AG04449 (cell line): ENCODE data around the gene VWC2L.

ENCODE experiments used
- CTCF ChIA-PET: fragments of 350-600 bp; formaldehyde crosslinking; extraction: SDS; loops from one replicate; lab custom pipeline; 2021; ENCODE audit warnings: antibody characterized with exemption; lab: Yijun Ruan, JAX
- POLR2A ChIA-PET: fragments of 400-600, 350-600 bp; formaldehyde crosslinking; extraction: SDS; loops from one replicate; lab custom pipeline; 2020; ENCODE audit warnings: antibody characterized with exemption, inconsistent platforms; lab: Yijun Ruan, JAX
- DNase-seq: peaks from one replicate; pipeline ENCODE4 v3.0.0-alpha.2; 2010; ENCODE audit warnings: low read depth, low spot score
- H3K4me3 ChIP-seq: 2 replicates; pipeline ENCODE4 v1.5.1; 2011; ENCODE audit warnings: low read depth, mild to moderate bottlenecking, control low read depth, low read length
- TF ChIP-seq, protein P1 (sequence below): IDR thresholded peaks from one replicate; pipeline ENCODE4 v1.5.1; 2011; ENCODE audit warnings: mild to moderate bottlenecking, moderate library complexity, low read length, control low read depth, inconsistent platforms; ENCODE audit not compliant: insufficient read depth; ENCODE audit errors: missing control alignments

Gene VWC2L

DNA sequence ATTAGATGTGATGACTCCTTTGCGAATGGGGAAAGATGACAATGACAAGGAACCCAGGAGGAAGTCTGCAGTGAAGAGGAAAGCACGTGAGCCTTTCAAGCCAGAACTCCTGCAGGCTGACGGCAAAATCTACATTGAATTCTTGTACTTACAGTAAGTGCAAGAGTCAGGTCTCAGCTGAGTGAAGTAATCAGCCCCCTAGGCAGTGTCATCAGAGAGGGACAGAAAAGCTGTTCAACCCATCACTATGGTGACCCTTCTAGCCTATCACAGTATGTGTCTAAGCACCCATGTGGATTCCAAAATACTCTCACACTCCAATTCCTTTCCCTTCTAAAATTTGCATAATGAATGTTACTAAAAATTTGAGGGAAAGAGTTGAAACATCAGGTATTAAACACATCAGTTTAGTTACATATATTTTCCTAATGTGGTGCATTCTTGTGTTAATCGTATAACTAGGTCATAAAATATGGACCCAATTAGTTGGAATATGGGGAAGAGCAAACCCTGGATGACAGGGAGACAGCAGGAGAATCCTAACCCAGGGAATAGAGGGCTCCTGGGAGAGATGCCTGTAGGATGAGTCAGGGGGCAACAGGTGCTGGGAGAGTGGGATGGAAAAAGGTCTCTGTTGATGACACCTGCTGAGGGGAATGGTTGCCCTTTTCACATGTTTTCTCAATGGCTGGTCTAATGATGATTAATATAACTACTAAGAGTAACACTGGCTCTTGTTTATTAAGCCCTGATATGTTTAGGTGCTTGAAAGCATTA, 39.5 kb downstream of the VWC2L start:
- no peak for DNase-seq
- no peak overlapping the region for H3K4me3 ChIP-seq
- TF ChIP-seq, protein P1, sequence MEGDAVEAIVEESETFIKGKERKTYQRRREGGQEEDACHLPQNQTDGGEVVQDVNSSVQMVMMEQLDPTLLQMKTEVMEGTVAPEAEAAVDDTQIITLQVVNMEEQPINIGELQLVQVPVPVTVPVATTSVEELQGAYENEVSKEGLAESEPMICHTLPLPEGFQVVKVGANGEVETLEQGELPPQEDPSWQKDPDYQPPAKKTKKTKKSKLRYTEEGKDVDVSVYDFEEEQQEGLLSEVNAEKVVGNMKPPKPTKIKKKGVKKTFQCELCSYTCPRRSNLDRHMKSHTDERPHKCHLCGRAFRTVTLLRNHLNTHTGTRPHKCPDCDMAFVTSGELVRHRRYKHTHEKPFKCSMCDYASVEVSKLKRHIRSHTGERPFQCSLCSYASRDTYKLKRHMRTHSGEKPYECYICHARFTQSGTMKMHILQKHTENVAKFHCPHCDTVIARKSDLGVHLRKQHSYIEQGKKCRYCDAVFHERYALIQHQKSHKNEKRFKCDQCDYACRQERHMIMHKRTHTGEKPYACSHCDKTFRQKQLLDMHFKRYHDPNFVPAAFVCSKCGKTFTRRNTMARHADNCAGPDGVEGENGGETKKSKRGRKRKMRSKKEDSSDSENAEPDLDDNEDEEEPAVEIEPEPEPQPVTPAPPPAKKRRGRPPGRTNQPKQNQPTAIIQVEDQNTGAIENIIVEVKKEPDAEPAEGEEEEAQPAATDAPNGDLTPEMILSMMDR, result no peak
- CTCF ChIA-PET, result no interaction called here
- POLR2A ChIA-PET, result no interaction called here

DNA sequence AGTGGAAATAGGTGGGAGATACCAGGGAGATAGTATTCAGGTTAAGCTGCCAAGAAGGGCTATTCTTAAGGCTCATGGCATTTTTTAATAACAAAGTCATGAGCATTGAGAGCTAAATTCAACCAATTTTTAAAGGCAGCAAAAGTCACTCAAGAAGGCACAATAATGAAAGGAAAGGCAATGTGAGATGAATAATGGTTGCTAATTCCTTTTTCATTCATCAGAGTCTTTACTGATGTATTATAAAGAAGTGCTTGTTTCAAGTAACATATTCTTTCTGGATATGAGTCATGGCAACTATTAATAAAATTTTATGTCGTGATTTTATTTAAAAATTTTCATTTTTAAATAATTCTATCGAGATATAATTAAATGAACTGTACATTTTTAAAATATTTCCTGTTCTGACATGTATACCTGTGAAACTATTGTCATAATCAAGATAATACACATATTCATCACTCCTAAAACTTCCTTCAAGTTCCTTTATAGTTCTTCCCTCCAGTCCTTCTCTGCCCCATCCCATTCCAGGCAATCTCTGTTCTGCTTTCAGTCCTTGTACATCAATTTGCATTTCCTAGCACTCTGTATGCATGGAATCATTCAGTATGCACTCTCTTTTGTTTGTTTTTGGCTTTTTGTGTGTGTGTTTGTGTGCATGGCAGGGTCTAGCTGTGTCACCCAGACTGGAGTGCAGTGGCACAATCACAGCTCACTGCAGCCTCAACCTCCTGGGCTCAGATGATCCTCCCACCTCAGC, 40.8 kb downstream of the VWC2L start:
- POLR2A ChIA-PET, result no interaction called here
- CTCF ChIA-PET, result no interaction called here
- DNase-seq, result no peak
- H3K4me3 ChIP-seq, result no peak overlapping the region
- TF ChIP-seq, protein P1, result no peak

DNA sequence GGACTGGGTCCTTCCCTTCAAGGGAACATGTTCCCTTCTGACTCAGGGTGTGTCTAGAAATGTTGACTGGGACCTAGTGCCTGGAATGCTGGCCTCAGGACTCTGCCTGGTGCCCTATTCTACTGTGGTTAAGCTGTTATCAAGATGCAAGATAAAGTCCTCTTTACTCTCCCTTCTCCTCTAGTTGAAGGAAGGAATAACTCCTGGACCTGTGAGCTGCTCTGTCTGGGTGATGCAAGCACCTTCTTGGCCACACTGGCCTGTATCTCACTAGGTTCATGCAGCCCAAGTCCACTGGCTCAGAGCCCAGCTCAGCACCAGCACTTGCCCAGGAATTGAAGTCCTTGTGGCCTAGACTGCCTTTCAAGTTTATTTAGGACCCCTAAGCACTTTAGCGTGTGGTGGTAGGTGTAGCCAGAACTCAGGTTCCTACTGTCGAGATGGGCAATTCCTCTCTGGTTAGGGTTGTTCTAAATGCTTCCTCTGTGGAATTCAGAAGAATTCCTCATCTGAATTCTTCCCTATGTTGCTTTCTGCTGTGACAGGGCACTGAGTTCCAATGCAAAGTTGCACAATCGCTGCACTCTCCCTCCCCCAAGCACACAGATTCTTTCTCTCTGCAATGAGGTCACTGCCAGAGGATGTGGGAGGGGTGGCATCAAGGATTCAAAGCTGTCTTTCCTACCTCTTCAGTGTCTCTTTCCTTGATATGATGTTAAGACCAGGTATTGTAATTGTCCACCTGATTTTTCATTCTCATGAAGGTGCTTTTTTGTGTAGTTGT, 54.7 kb downstream of the VWC2L start:
- ChIA-PET POLR2A (no interaction called here), CTCF (no interaction called here)
- DNase-seq, result peak; percentile 4
- TF ChIP-seq, protein P1, result no peak
- no peak overlapping the region for H3K4me3 ChIP-seq

DNA sequence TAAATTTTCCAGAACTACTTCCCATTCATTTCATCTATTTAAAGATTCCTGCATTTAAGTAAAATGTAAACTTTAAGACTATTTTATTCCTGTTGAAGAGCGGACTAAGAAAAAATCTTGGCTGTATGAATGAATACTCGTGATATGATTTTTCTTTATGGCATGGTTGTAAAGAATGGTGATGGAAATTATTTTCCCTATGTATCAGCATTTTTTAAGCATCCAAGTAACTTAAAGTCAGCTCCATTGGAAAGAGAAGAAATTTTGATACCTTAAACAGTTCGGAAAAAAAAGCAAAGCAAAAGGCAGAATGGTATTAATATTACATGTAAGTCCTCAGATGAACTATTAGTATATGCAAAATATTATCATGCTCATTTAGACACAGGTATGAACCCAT, 58.9 kb downstream of the VWC2L start:
- DNase-seq, result no peak
- CTCF ChIA-PET, result no interaction called here
- POLR2A ChIA-PET, result no interaction called here
- H3K4me3 ChIP-seq, result no peak overlapping the region
- TF ChIP-seq, protein P1, result no peak

DNA sequence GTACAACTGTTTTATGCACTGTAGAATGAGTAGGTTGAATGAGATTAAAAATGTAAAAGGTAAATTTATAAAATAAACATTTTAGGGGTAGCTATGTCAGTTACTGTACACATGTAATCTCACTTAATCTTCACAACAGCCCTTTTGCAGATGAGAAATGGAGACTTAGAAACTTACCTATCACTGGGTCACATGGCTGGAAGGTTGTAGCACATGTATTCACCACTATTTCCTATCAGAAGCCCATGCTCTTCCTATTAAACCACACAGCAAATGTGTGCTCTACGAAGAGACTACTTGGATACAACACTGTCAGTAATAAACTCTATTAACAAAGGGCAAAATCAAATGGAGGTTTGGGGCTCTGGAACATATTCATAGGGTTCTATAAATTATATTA, 60.5 kb downstream of the VWC2L start:
- TF ChIP-seq, protein P1, result no peak
- POLR2A ChIA-PET, result no interaction called here
- CTCF ChIA-PET, result no interaction called here
- no peak overlapping the region for H3K4me3 ChIP-seq
- DNase-seq, result no peak

DNA sequence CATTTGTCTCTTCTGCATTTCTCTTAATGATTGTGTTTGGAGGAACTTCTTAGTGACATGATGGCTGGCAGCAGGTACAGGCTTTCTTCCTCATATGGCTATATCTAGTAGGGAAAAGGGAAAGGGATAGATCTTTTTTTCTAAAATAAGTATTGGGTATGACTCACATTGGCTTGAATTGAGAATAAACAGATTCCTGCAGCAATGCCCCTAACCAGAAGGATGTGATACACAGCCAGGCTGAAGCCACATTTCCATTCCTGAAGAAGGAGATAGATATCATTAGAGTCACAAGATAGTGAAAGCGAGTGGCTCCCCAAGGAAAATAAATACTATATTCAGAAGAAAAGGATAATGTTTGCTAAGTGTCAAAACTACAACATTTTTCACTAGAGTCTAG, 61.1 kb downstream of the VWC2L start:
- ChIA-PET CTCF (no interaction called here), POLR2A (no interaction called here)
- TF ChIP-seq, protein P1, result no peak
- no peak overlapping the region for H3K4me3 ChIP-seq
- DNase-seq, result no peak
